SW 1271 (cell line): ENCODE results near the gene SLC38A8.

Source experiments
- DNase-seq, 2 experiments: peaks; one replicate each; lab custom pipeline; 2025; lab: John Stamatoyannopoulos, UW

SLC38A8 gene

GRCh38 chr16:84032458-84033178 is 10.0 kb downstream of the SLC38A8 start:
- DNase-seq: no peak

GRCh38 chr16:84031556-84031955 is 11.0 kb downstream of the SLC38A8 start:
- no peak for DNase-seq

- DNase-seq: no peak
These were observed 13.1 kb downstream of the SLC38A8 start for GRCh38 chr16:84029297-84030047.

- no peak for DNase-seq
These were observed 15.0 kb downstream of the SLC38A8 start for GRCh38 chr16:84027625-84028024.

GRCh38 chr16:84026606-84027005 is 16.0 kb downstream of the SLC38A8 start:
- no peak for DNase-seq

GRCh38 chr16:84024854-84025253 is 17.7 kb downstream of the SLC38A8 start:
- DNase-seq: no peak

- no peak for DNase-seq
These were observed 20.0 kb downstream of the SLC38A8 start for GRCh38 chr16:84022644-84023043.

- no peak for DNase-seq
These were observed 21.1 kb downstream of the SLC38A8 start for GRCh38 chr16:84021488-84021887.

GRCh38 chr16:84020353-84020752 is 22.2 kb downstream of the SLC38A8 start:
- no peak for DNase-seq

- no peak for DNase-seq
These were observed 23.9 kb downstream of the SLC38A8 start for GRCh38 chr16:84018710-84019109.

GRCh38 chr16:84016477-84016876 is 26.1 kb downstream of the SLC38A8 start:
- no peak for DNase-seq

- DNase-seq: no peak
These were observed 27.2 kb downstream of the SLC38A8 start for GRCh38 chr16:84015399-84015798.

- DNase-seq: no peak
These were observed 27.8 kb downstream of the SLC38A8 start for GRCh38 chr16:84014570-84015327.

- peak; percentile 25 to 44 for DNase-seq
These were observed 28.6 kb downstream of the SLC38A8 start for GRCh38 chr16:84013787-84014569.

GRCh38 chr16:84009282-84009681 is 33.3 kb downstream of the SLC38A8 start:
- DNase-seq: no peak

- no peak for DNase-seq
These were observed 34.6 kb downstream of the SLC38A8 start for GRCh38 chr16:84007965-84008364.

GRCh38 chr16:84007520-84007919 is 35.1 kb downstream of the SLC38A8 start:
- no peak for DNase-seq

GRCh38 chr16:84005391-84005790 is 37.2 kb downstream of the SLC38A8 start:
- no peak for DNase-seq

- no peak for DNase-seq
These were observed 38.2 kb downstream of the SLC38A8 start for GRCh38 chr16:84004442-84004841.

GRCh38 chr16:84003038-84003437 is 39.6 kb downstream of the SLC38A8 start:
- no peak for DNase-seq

- no peak for DNase-seq
These were observed 40.9 kb downstream of the SLC38A8 start for GRCh38 chr16:84001726-84002125.
